H1 (cell line): ENCODE results near the gene PTP4A1. TPM values are rescaled to one million over a fixed set of nuclear protein-coding genes. Genes with fewer than 3 reads are reported as not detected.

Experiments used
- CTCF ChIA-PET: fragments of 300-600 bp; sonication (Branson Sonifier 250); formaldehyde crosslinking; loops from one replicate; lab custom pipeline; 2021; ENCODE audit not compliant: partially characterized antibody; lab: Charles Lee
- POLR2A ChIA-PET: fragments of 300-600 bp; sonication (Branson Sonifier 250); formaldehyde crosslinking; loops from one replicate; lab custom pipeline; 2021; ENCODE audit warnings: inconsistent platforms; ENCODE audit not compliant: partially characterized antibody; lab: Charles Lee
- DNase-seq, 2 experiments: peaks; one replicate each; pipeline versions ENCODE4 v3.0.0 to v3.0.0-alpha.2; 2010 to 2022; ENCODE audit warnings: low spot score in 2 of 2, low read depth in 1 of 2, mixed read lengths in 1 of 2
- FAIRE-seq: peaks from 2 replicates; lab custom pipeline; 2011; peaks lifted over from hg19 to GRCh38; lab: Jason Lieb, UNC
- H2AFZ ChIP-seq: 2 replicates; pipeline ENCODE4 v1.8.1; 2012; ENCODE audit warnings: low read length, inconsistent platforms
- H2AK5ac ChIP-seq: 2 replicates; pipeline ENCODE4 v1.6.1; 2013; ENCODE audit warnings: low read depth, low read length
- H2BK120ac ChIP-seq: replicated peaks from 2 replicates; pipeline ENCODE3; 2013; ENCODE audit warnings: low read depth, low read length, inconsistent platforms
- H2BK12ac ChIP-seq: 2 replicates; pipeline ENCODE4 v1.6.1; 2013; ENCODE audit warnings: low read depth, low read length
- H2BK15ac ChIP-seq: 2 replicates; pipeline ENCODE4 v1.6.1; 2013; ENCODE audit warnings: low read length
- H2BK20ac ChIP-seq: 2 replicates; pipeline ENCODE4 v1.6.1; 2013; ENCODE audit warnings: low read length
- H2BK5ac ChIP-seq: 2 replicates; pipeline ENCODE4 v1.6.1; 2013; ENCODE audit warnings: low read depth, low read length
- H3K14ac ChIP-seq: 2 replicates; pipeline ENCODE4 v1.6.1; 2013; ENCODE audit warnings: inconsistent platforms; ENCODE audit not compliant: insufficient read length
- H3K18ac ChIP-seq: 2 replicates; pipeline ENCODE4 v1.6.1; 2013; ENCODE audit warnings: low read length; ENCODE audit errors: extremely low read depth
- H3K23ac ChIP-seq: 2 replicates; pipeline ENCODE4 v1.6.1; 2013; ENCODE audit warnings: inconsistent platforms; ENCODE audit not compliant: insufficient read length
- H3K23me2 ChIP-seq: 2 replicates; pipeline ENCODE4 v1.6.1; 2013; ENCODE audit warnings: low read depth, low read length
- H3K27ac ChIP-seq: 2 replicates; pipeline ENCODE4 v1.6.1; 2011; ENCODE audit warnings: low read depth, low read length, inconsistent platforms
- H3K27me3 ChIP-seq, 4 experiments: replicated peaks in 1 of 4; 1 replicate in 1 of 4; 2 replicates in 3 of 4; pipeline versions ENCODE4 v1.6.1 to v1.8.1; 2011 to 2013; ENCODE audit warnings: low read length in 3 of 4, mild to moderate bottlenecking in 3 of 4, inconsistent platforms in 2 of 4, mixed read lengths in 2 of 4, moderate library complexity in 1 of 4; ENCODE audit not compliant: control insufficient read depth in 3 of 4, insufficient read depth in 3 of 4; ENCODE audit errors: extremely low read depth in 1 of 4
- H3K36me3 ChIP-seq, 4 experiments: 2 replicates each; pipeline versions ENCODE4 v1.6.1 to v1.8.1; 2011 to 2013; ENCODE audit warnings: mild to moderate bottlenecking in 4 of 4, low read length in 3 of 4, moderate library complexity in 2 of 4, control low read depth in 1 of 4, inconsistent platforms in 1 of 4; ENCODE audit not compliant: insufficient read depth in 4 of 4, control insufficient read depth in 2 of 4
- H3K4ac ChIP-seq: replicated peaks from 2 replicates; pipeline ENCODE3; 2013; ENCODE audit warnings: low read length, low read depth, mixed read lengths, inconsistent platforms; ENCODE audit not compliant: insufficient read length
- H3K4me1 ChIP-seq, 4 experiments: replicated peaks in 1 of 4; 1 replicate in 1 of 4; 2 replicates in 3 of 4; pipeline versions ENCODE4 v1.6.1 to v1.8.1; 2011 to 2013; ENCODE audit warnings: low read length in 3 of 4, inconsistent platforms in 2 of 4, mixed read lengths in 1 of 4; ENCODE audit not compliant: insufficient read depth in 4 of 4, control insufficient read depth in 3 of 4
- H3K4me2 ChIP-seq, 2 experiments: 2 replicates each; pipeline versions ENCODE4 v1.6.1 to v1.8.1; 2011 to 2013; ENCODE audit warnings: low read depth in 2 of 2, low read length in 2 of 2, control low read depth in 1 of 2, inconsistent platforms in 1 of 2, mild to moderate bottlenecking in 1 of 2; ENCODE audit not compliant: insufficient read depth in 1 of 2
- H3K4me3 ChIP-seq, 4 experiments: fragments of 200-600, 300-600 bp in 1 of 4; sonication (generic), shearing (Covaris generic), sonication (Bioruptor Twin) in 1 of 4; 2 replicates each; pipeline versions ENCODE4 v1.5.1 to v1.8.1; 2011 to 2016; ENCODE audit warnings: low read length in 4 of 4, low read depth in 3 of 4, control low read depth in 2 of 4, inconsistent platforms in 2 of 4, mild to moderate bottlenecking in 2 of 4, mixed read lengths in 1 of 4, moderate library complexity in 1 of 4; ENCODE audit not compliant: insufficient read depth in 2 of 4; ENCODE audit errors: extremely low read depth in 1 of 4
- H3K56ac ChIP-seq: replicated peaks from 2 replicates; pipeline ENCODE3; 2013; ENCODE audit warnings: low read depth, mild to moderate bottlenecking, mixed read lengths, low read length, inconsistent platforms; ENCODE audit not compliant: insufficient read length
- H3K79me1 ChIP-seq: 2 replicates; pipeline ENCODE4 v1.6.1; 2013; ENCODE audit warnings: low read depth, low read length, control low read depth
- H3K79me2 ChIP-seq, 2 experiments: 2 replicates each; pipeline versions ENCODE4 v1.6.1 to v1.8.1; 2012 to 2013; ENCODE audit warnings: low read length in 2 of 2, mild to moderate bottlenecking in 2 of 2, inconsistent platforms in 1 of 2; ENCODE audit not compliant: insufficient read depth in 2 of 2, control insufficient read depth in 1 of 2
- H3K9ac ChIP-seq, 4 experiments: replicated peaks in 1 of 4; 1 replicate in 1 of 4; 2 replicates in 3 of 4; pipeline versions ENCODE4 v1.6.1 to v1.8.1; 2011 to 2013; ENCODE audit warnings: low read depth in 3 of 4, low read length in 3 of 4, control low read depth in 2 of 4, mild to moderate bottlenecking in 2 of 4, moderate library complexity in 2 of 4, inconsistent platforms in 1 of 4; ENCODE audit errors: extremely low read depth in 1 of 4
- H3K9me3 ChIP-seq, 2 experiments: 2 replicates each; pipeline versions ENCODE4 v1.6.1 to v1.8.1; 2012 to 2013; ENCODE audit warnings: mild to moderate bottlenecking in 2 of 2, moderate library complexity in 2 of 2, control low read depth in 1 of 2, inconsistent platforms in 1 of 2, low read depth in 1 of 2, low read length in 1 of 2, mixed read lengths in 1 of 2; ENCODE audit not compliant: insufficient read depth in 2 of 2
- H4K20me1 ChIP-seq, 2 experiments: replicated peaks in 1 of 2; 2 replicates each; pipeline versions ENCODE3 to v1.8.1; 2011 to 2013; ENCODE audit warnings: inconsistent platforms in 2 of 2, low read length in 2 of 2, mild to moderate bottlenecking in 1 of 2; ENCODE audit not compliant: insufficient read depth in 2 of 2, control insufficient read depth in 1 of 2
- H4K5ac ChIP-seq: 2 replicates; pipeline ENCODE4 v1.6.1; 2013; ENCODE audit warnings: low read length, low read depth, mixed read lengths, inconsistent platforms; ENCODE audit not compliant: insufficient read length
- H4K8ac ChIP-seq: 2 replicates; pipeline ENCODE4 v1.8.0; 2013; ENCODE audit warnings: mild to moderate bottlenecking, moderate library complexity, low read length, inconsistent platforms; ENCODE audit not compliant: insufficient read depth; ENCODE audit errors: extremely low read depth
- H4K91ac ChIP-seq: replicated peaks from 2 replicates; pipeline ENCODE3; 2013; ENCODE audit warnings: low read length, mixed read lengths, inconsistent platforms; ENCODE audit not compliant: insufficient read length
- RFX5 ChIP-seq: IDR thresholded peaks from 2 replicates; pipeline ENCODE4 v1.6.1; 2011; ENCODE audit warnings: low read depth, low read length, improper control_type of control experiment, borderline replicate concordance
- SIX5 ChIP-seq: IDR thresholded peaks from 2 replicates; pipeline ENCODE4 v1.6.1; 2011; ENCODE audit warnings: mild to moderate bottlenecking, low read depth, low read length
- WGBS, 2 experiments: shearing (Covaris generic) in 1 of 2; methylation state at CpG; one replicate each; pipeline versions ENCODE4 v1.1.6 to v1.1.7; 2013 to 2015; ENCODE audit warnings: low lambda C conversion rate in 2 of 2, mixed read lengths in 2 of 2, inconsistent platforms in 1 of 2, low coverage in 1 of 2, missing lambda C conversion rate in 1 of 2; ENCODE audit not compliant: insufficient replicate concordance in 2 of 2, insufficient coverage in 1 of 2, insufficient read length in 1 of 2; ENCODE audit errors: extremely low coverage in 1 of 2, missing lambda C conversion rate in 1 of 2; 5-methylcytosine and 5-hydroxymethylcytosine counted together
- polyA plus RNA-seq, 7 experiments: library from polyadenylated mRNA; depleted of rRNA in 3 of 7; stranded (reverse) in 5 of 7; unstranded in 2 of 7; fragments of >200 nt in 5 of 7; fragments of 200-250 nt in 2 of 7; gene quantifications; 1 replicate in 5 of 7; 2 replicates in 1 of 7; 4 replicates in 1 of 7; pipeline versions ENCODE4 v1.2.1 to v1.2.3, GENCODE V29; 2011 to 2013; ENCODE audit warnings: missing spikeins in 2 of 7, mixed read lengths in 2 of 7
- total RNA-seq: library from RNA; stranded (reverse); fragmentation: NEBNext Ultra II Directional; extraction: Animal tissue kit (Norgen Biotek cat#: 25700); gene quantifications from 2 replicates; pipeline ENCODE4 v1.2.1, GENCODE V29; 2021

PTP4A1 gene
- total and polyA plus RNA-seq, 2 of the 8 experiments (the other 6 are each of a cell fraction or from before 2014, with no cell fraction given), result 21.1 to 76.3 TPM

DNA sequence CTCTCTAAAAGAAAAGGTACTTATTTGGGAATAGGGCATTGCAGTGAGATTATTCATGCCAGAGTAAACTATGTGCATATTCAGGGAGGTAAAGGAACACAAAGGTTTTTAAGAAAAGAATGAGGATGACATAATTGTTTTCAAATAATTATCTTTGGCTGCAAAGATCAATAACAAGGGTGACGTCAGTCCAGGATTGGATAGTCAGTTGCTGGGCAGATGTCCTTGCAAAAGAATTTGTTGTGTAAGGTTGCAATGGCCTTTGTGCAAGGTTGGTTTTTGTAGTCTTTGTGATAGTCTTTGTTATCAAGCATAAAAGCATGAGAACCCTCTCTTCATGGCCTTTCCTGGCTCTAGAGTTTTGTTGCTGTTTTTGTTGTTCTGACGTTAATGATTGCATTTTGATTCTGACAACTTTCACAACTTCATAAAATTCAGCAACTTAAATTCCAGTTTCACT, 17.7 kb downstream of the PTP4A1 start:
- H3K79me1 ChIP-seq, result no peaks in the 10 kb centered on the region
- no peak overlapping the region for H3K4me2 ChIP-seq
- H2BK15ac ChIP-seq, result no peak overlapping the region
- H4K91ac ChIP-seq, result no peak overlapping the region
- no peak overlapping the region for H3K23ac ChIP-seq
- H3K23me2 ChIP-seq, result no peaks in the 10 kb centered on the region
- no peak overlapping the region for H3K9ac ChIP-seq
- H3K27me3 ChIP-seq, result no peaks in the 10 kb centered on the region
- TF ChIP-seq RFX5, result peak; percentile 82
- TF ChIP-seq SIX5, result no peak
- TF ChIP-seq, all 59 proteins: peak for 1
- Histone ChIP-seq H3K18ac (no peak overlapping the region), H4K5ac (no peak overlapping the region), H2BK5ac (no peak overlapping the region), H2AFZ (no peak overlapping the region), H3K36me3 (no peaks in the 10 kb centered on the region), H3K4me1 (no peaks in the 10 kb centered on the region; a peak in 1 of 7 replicates), H3K9me3 (no peaks in the 10 kb centered on the region), H3K4me3 (no peak overlapping the region), H3K14ac (no peak overlapping the region), H2BK120ac (no peak overlapping the region), H3K79me2 (no peaks in the 10 kb centered on the region), H2BK12ac (no peak overlapping the region), H2BK20ac (no peak overlapping the region), H4K8ac (no peak overlapping the region), H4K20me1 (no peaks in the 10 kb centered on the region), H3K4ac (no peak overlapping the region), H3K56ac (no peak overlapping the region), H2AK5ac (no peak overlapping the region), H3K27ac (no peak overlapping the region)
- no peak for FAIRE-seq
- no peak for DNase-seq
- WGBS, 2 experiments, result 95% methylated on average over 2 of the region's 2 CpGs; no CpG with 5 or more reads in 1 of the 2 experiments
- ChIA-PET POLR2A (interaction anchor here (0.6 to 1.0 kb wide), 2 partner anchors 15 to 128 kb away, joined by 3 read pairs; no protein-coding TSS in a partner anchor), CTCF (interaction anchor here (1.3 kb wide), 1 partner anchor 174 kb away, joined by 3 read pairs; no protein-coding TSS in a partner anchor)
